IMR-90 (cell line): ENCODE measurements around the gene ATP5PB. TPM values are rescaled to one million over a fixed set of nuclear protein-coding genes. Genes with fewer than 3 reads are reported as not detected.

Experiments
- ATAC-seq: fragments of 200-7000 bp; cut with Tn5 transposase; 2 replicates; pipeline ENCODE4 v1.9.1; 2020; ENCODE audit warnings: low read depth, mild to moderate bottlenecking, moderate library complexity
- BruUV-seq: library from RNA; stranded (reverse); fragments of 400-500 nt; replicated peaks from 2 replicates; lab custom pipeline; 2021; lab: Mats Ljungman, UMichigan
- CTCF ChIA-PET: fragments of 300-600 bp; formaldehyde crosslinking; extraction: SDS; loops from one replicate; lab custom pipeline; 2021; ENCODE audit warnings: antibody characterized with exemption; lab: Yijun Ruan, JAX
- POLR2A ChIA-PET: fragments of 300-600 bp; sonication (Branson Sonifier 250); formaldehyde crosslinking; loops from one replicate; lab custom pipeline; 2022; ENCODE audit warnings: antibody characterized with exemption; ENCODE audit not compliant: unreplicated experiment; lab: Charles Lee
- DNase-seq: peaks from one replicate; pipeline ENCODE4 v3.0.0; 2013
- H2AFZ ChIP-seq: replicated peaks from 2 replicates; pipeline ENCODE3; 2013; ENCODE audit warnings: low read length, mild to moderate bottlenecking; ENCODE audit not compliant: poor library complexity
- H2AK5ac ChIP-seq: 2 replicates; pipeline ENCODE4 v1.6.1; 2013; ENCODE audit warnings: low read depth, low read length, inconsistent platforms
- H2AK9ac ChIP-seq: replicated peaks from 2 replicates; pipeline ENCODE3; 2013; ENCODE audit warnings: mild to moderate bottlenecking, low read depth, low read length, moderate library complexity; ENCODE audit not compliant: poor library complexity
- H2BK120ac ChIP-seq: 2 replicates; pipeline ENCODE4 v1.6.1; 2013; ENCODE audit warnings: low read depth, low read length, inconsistent platforms
- H2BK15ac ChIP-seq: 3 replicates; pipeline ENCODE4 v1.6.1; 2013; ENCODE audit warnings: low read depth, low read length, inconsistent platforms
- H2BK20ac ChIP-seq: 2 replicates; pipeline ENCODE4 v1.6.1; 2013; ENCODE audit warnings: low read depth, mild to moderate bottlenecking, inconsistent platforms, low read length, moderate library complexity
- H2BK5ac ChIP-seq: 2 replicates; pipeline ENCODE4 v1.6.1; 2013; ENCODE audit warnings: mild to moderate bottlenecking, low read depth, low read length, inconsistent platforms; ENCODE audit not compliant: poor library complexity, severe bottlenecking
- H3K14ac ChIP-seq: replicated peaks from 2 replicates; pipeline ENCODE4 v1.6.1; 2013; ENCODE audit warnings: low read depth, low read length, inconsistent platforms
- H3K18ac ChIP-seq: 2 replicates; pipeline ENCODE4 v1.6.1; 2013; ENCODE audit warnings: low read depth, low read length, control low read depth
- H3K23ac ChIP-seq: 2 replicates; pipeline ENCODE4 v1.6.1; 2013; ENCODE audit warnings: low read depth, low read length, inconsistent platforms
- H3K27ac ChIP-seq: 2 replicates; pipeline ENCODE4 v1.5.1; 2013; ENCODE audit warnings: mild to moderate bottlenecking, control low read depth, low read length; ENCODE audit not compliant: insufficient read depth
- H3K27me3 ChIP-seq: 2 replicates; pipeline ENCODE4 v1.6.1; 2013; ENCODE audit warnings: low read length; ENCODE audit not compliant: control insufficient read depth, insufficient read depth
- H3K36me3 ChIP-seq: 2 replicates; pipeline ENCODE4 v1.6.1; 2013; ENCODE audit warnings: low read length, mixed read lengths; ENCODE audit not compliant: control insufficient read depth, insufficient read depth
- H3K4ac ChIP-seq: 2 replicates; pipeline ENCODE4 v1.6.1; 2013; ENCODE audit warnings: low read depth, low read length, inconsistent platforms
- H3K4me1 ChIP-seq: 2 replicates; pipeline ENCODE4 v1.6.1; 2013; ENCODE audit warnings: low read length, mixed read lengths; ENCODE audit not compliant: control insufficient read depth, insufficient read depth
- H3K4me2 ChIP-seq: 2 replicates; pipeline ENCODE4 v1.6.1; 2013; ENCODE audit warnings: low read depth, mild to moderate bottlenecking, control low read depth, low read length, moderate library complexity
- H3K4me3 ChIP-seq: 2 replicates; pipeline ENCODE4 v1.5.1; 2013; ENCODE audit warnings: low read depth, mild to moderate bottlenecking, control low read depth, low read length, moderate library complexity; ENCODE audit not compliant: insufficient read depth
- H3K56ac ChIP-seq: 2 replicates; pipeline ENCODE4 v1.6.1; 2013; ENCODE audit warnings: low read length, inconsistent platforms; ENCODE audit not compliant: insufficient read depth; ENCODE audit errors: extremely low read depth
- H3K79me1 ChIP-seq, 2 experiments: 2 replicates each; pipeline ENCODE4 v1.6.1; 2013; ENCODE audit warnings: low read length in 2 of 2, inconsistent platforms in 1 of 2, low read depth in 1 of 2
- H3K9ac ChIP-seq: 2 replicates; pipeline ENCODE4 v1.6.1; 2013; ENCODE audit warnings: low read depth, low read length, control low read depth
- H3K9me1 ChIP-seq: 2 replicates; pipeline ENCODE4 v1.6.1; 2013; ENCODE audit warnings: low read length, inconsistent platforms; ENCODE audit not compliant: insufficient read depth
- H3K9me3 ChIP-seq: 2 replicates; pipeline ENCODE4 v1.6.1; 2013; ENCODE audit warnings: low read length; ENCODE audit not compliant: control insufficient read depth, insufficient read depth
- H4K20me1 ChIP-seq: 2 replicates; pipeline ENCODE4 v1.6.1; 2013; ENCODE audit warnings: low read length, inconsistent platforms; ENCODE audit not compliant: insufficient read depth
- H4K5ac ChIP-seq: 2 replicates; pipeline ENCODE4 v1.6.1; 2013; ENCODE audit warnings: mild to moderate bottlenecking, low read depth, low read length, control low read depth
- H4K8ac ChIP-seq, 2 experiments: 2 replicates each; pipeline ENCODE4 v1.6.1; 2013; ENCODE audit warnings: low read depth in 2 of 2, low read length in 2 of 2, control low read depth in 1 of 2, inconsistent platforms in 1 of 2
- H4K91ac ChIP-seq: 2 replicates; pipeline ENCODE4 v1.6.1; 2013; ENCODE audit warnings: low read depth, low read length, inconsistent platforms; ENCODE audit not compliant: insufficient read depth
- POLR2A ChIP-seq: IDR thresholded peaks from 2 replicates; pipeline ENCODE4 v1.6.1; 2012; ENCODE audit warnings: mild to moderate bottlenecking, low read depth, low read length
- dilution Hi-C: fragments of 300-500 bp; cut with HindIII; formaldehyde crosslinking; loops from one replicate; pipeline ENCODE4 v1.14.3; 2018; ENCODE audit warnings: low sequenced_read_pairs; ENCODE audit not compliant: unreplicated experiment
- in situ Hi-C: fragments of 300-500 bp; cut with MboI; formaldehyde crosslinking; loops from 3 replicates; pipeline ENCODE4 v1.14.3; 2019; ENCODE audit warnings: low sequenced_read_pairs, inconsistent platforms, mixed read lengths
- intact Hi-C: fragments of 100-400 bp; cut with micrococcal nuclease; formaldehyde crosslinking; loops from 2 replicates; pipeline ENCODE4 v1.10.0; 2022
- polyA plus RNA-seq, 3 experiments: library from polyadenylated mRNA; depleted of rRNA; stranded (reverse); fragments of >200 nt; gene quantifications; 2 replicates each; pipeline ENCODE4 v1.2.3, GENCODE V29; 2012; ENCODE audit warnings: low replicate concordance in 1 of 3
- total RNA-seq: library from RNA; depleted of rRNA; stranded (reverse); fragments of >200 nt; gene quantifications from 2 replicates; pipeline ENCODE4 v1.2.3, GENCODE V29; 2012
- TF ChIP-seq, protein P1 (sequence below): conservative IDR thresholded peaks from 2 replicates; pipeline ENCODE4 v1.5.1; 2012; ENCODE audit warnings: mild to moderate bottlenecking, low read depth, low read length, improper control_type of control experiment

The ATP5PB gene
- total and polyA plus RNA-seq, 2 of the 4 experiments (the other 2 are of a cell fraction), result 234 to 301 TPM

DNA sequence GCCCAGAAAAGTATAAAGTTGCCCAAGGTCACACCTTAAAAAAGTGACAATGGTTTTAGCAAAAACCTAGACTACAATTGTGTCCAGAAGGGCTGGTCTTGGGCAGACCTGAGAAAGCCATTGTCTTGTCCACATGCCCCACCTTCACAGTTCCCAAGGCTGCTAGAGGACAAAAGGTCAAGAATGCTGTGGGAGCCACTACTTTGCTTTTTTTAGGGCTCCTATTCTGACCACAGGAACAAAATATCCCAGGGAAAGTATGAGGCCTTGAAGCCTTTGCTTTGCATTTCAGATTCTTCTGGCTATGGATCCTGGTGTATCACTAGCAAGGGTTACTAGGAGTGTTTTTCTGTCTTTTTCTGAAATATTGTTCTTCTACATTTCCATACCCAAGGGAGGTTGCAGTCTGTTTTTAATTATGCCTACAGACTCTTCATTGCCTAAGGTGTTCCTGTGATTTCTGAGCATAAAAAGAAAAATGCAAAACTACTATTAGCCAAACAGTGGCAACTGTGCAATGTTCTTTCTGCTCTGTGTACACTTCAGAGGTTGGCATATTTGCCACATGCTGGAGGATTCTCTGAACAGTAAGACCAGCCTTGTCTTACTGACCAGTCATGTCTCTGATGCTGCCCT, 35.2 kb downstream of the ATP5PB start:
- Histone ChIP-seq H3K27me3 (peaks cover 2% of the 10 kb centered on the region), H3K9me3 (no peaks in the 10 kb centered on the region), H3K23ac (no peak overlapping the region), H2AFZ (no peak overlapping the region), H3K9me1 (no peaks in the 10 kb centered on the region), H3K4ac (no peak overlapping the region), H3K4me3 (no peak overlapping the region), H3K36me3 (no peaks in the 10 kb centered on the region), H3K79me1 (no peaks in the 10 kb centered on the region), H3K9ac (no peak overlapping the region), H3K4me2 (no peak overlapping the region), H4K91ac (no peak overlapping the region), H3K18ac (no peak overlapping the region), H4K20me1 (no peaks in the 10 kb centered on the region), H2BK20ac (no peak overlapping the region), H3K27ac (no peak overlapping the region), H2BK120ac (no peak overlapping the region), H3K4me1 (no peaks in the 10 kb centered on the region), H4K8ac (no peak overlapping the region), H2AK5ac (no peak overlapping the region), H4K5ac (no peak overlapping the region), H2BK5ac (no peak overlapping the region), H2AK9ac (no peak overlapping the region), H2BK15ac (no peak overlapping the region), H3K14ac (no peak overlapping the region), H3K56ac (no peak overlapping the region)
- POLR2A ChIA-PET, result no interaction called here
- ATAC-seq, result no peak
- dilution Hi-C loops (no loop called here), intact Hi-C loops (no loop called here), in situ Hi-C loops (loop anchor here (5.0 to 25.0 kb wide), 2 partner anchors 283 to 878 kb away; no protein-coding TSS in a partner anchor)
- no peak for TF ChIP-seq POLR2A
- TF ChIP-seq, protein P1, sequence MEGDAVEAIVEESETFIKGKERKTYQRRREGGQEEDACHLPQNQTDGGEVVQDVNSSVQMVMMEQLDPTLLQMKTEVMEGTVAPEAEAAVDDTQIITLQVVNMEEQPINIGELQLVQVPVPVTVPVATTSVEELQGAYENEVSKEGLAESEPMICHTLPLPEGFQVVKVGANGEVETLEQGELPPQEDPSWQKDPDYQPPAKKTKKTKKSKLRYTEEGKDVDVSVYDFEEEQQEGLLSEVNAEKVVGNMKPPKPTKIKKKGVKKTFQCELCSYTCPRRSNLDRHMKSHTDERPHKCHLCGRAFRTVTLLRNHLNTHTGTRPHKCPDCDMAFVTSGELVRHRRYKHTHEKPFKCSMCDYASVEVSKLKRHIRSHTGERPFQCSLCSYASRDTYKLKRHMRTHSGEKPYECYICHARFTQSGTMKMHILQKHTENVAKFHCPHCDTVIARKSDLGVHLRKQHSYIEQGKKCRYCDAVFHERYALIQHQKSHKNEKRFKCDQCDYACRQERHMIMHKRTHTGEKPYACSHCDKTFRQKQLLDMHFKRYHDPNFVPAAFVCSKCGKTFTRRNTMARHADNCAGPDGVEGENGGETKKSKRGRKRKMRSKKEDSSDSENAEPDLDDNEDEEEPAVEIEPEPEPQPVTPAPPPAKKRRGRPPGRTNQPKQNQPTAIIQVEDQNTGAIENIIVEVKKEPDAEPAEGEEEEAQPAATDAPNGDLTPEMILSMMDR, result no peak
- no peak for DNase-seq
- BruUV-seq, result no TSS peak
- CTCF ChIA-PET, result no interaction called here
